ENCODE measurements around the gene PCMTD2.

GRCh38 chr20:64257107-64257757, 1.7 kb downstream of the PCMTD2 start:
- no peak for TF ChIP-seq EZH2 (IDR thresholded peaks at IDR 0.05)
- TF ChIP-seq POLR2AphosphoS5 (IDR thresholded peaks at IDR 0.05; ENCODE audit: borderline replicate concordance, low read depth, low read length): no peak

All from SK-N-MC (cell line).